Osteoblast (primary cell): ENCODE results near the gene STX19. TPM values are rescaled to one million over a fixed set of nuclear protein-coding genes. Genes with fewer than 3 reads are reported as not detected.
A peak's percentile ranks its signal among the peaks of the same experiment; 100 is the strongest.

Experiments
- DNase-seq: peaks from one replicate; pipeline ENCODE4 v3.0.0; 2011; ENCODE audit warnings: low spot score, mixed read lengths; ENCODE audit not compliant: insufficient read length; ENCODE audit errors: missing footprints
- H2AFZ ChIP-seq: 2 replicates; pipeline ENCODE4 v1.6.0; 2011; ENCODE audit warnings: mild to moderate bottlenecking, low read length
- H3K27ac ChIP-seq: 2 replicates; pipeline ENCODE4 v1.5.1; 2011; ENCODE audit warnings: mild to moderate bottlenecking, low read depth, low read length, moderate library complexity
- H3K27me3 ChIP-seq: 2 replicates; pipeline ENCODE4 v1.6.0; 2012; ENCODE audit warnings: mild to moderate bottlenecking, control low read depth, inconsistent platforms, low read length, moderate library complexity; ENCODE audit not compliant: insufficient read depth
- H3K36me3 ChIP-seq: 2 replicates; pipeline ENCODE4 v1.5.1; 2011; ENCODE audit warnings: mild to moderate bottlenecking, low read length, control low read depth, moderate library complexity; ENCODE audit not compliant: insufficient read depth
- H3K4me1 ChIP-seq: 2 replicates; pipeline ENCODE4 v1.5.1; 2011; ENCODE audit warnings: mild to moderate bottlenecking, low read length, control low read depth, moderate library complexity; ENCODE audit not compliant: insufficient read depth
- H3K4me2 ChIP-seq: 2 replicates; pipeline ENCODE4 v1.6.0; 2011; ENCODE audit warnings: mild to moderate bottlenecking, low read length; ENCODE audit not compliant: insufficient read depth
- H3K4me3 ChIP-seq: fragments of 200-600 bp; sonication (generic); 3 replicates; pipeline ENCODE4 v1.5.1; 2012; ENCODE audit warnings: mild to moderate bottlenecking, low read length, inconsistent platforms; ENCODE audit not compliant: insufficient read depth
- H3K79me2 ChIP-seq: 2 replicates; pipeline ENCODE4 v1.6.0; 2012; ENCODE audit warnings: mild to moderate bottlenecking, low read length, control low read depth, inconsistent platforms; ENCODE audit not compliant: insufficient read depth
- H3K9me3 ChIP-seq: 2 replicates; pipeline ENCODE4 v1.5.1; 2011; ENCODE audit warnings: low read depth, low read length, control low read depth
- H4K20me1 ChIP-seq: 2 replicates; pipeline ENCODE4 v1.6.0; 2012; ENCODE audit warnings: mild to moderate bottlenecking, low read length, control low read depth; ENCODE audit not compliant: insufficient read depth
- CTCF ChIP-seq: IDR thresholded peaks from 2 replicates; pipeline ENCODE4 v1.5.1; 2011; ENCODE audit warnings: mild to moderate bottlenecking, low read depth, low read length, moderate library complexity; ENCODE audit errors: extremely low read depth
- total RNA-seq: library from RNA; depleted of rRNA; stranded (reverse); fragments of >200 nt; gene quantifications from 2 replicates; pipeline ENCODE4 v1.2.3, GENCODE V29; 2012

The STX19 gene
- total RNA-seq, 1 donor = under 0.01 TPM

- no peak for TF ChIP-seq CTCF
- Histone ChIP-seq H3K27ac (no peak overlapping the region), H3K9me3 (no peaks in the 10 kb centered on the region), H2AFZ (no peak overlapping the region), H4K20me1 (peaks cover 3% of the 10 kb centered on the region), H3K4me1 (no peaks in the 10 kb centered on the region), H3K79me2 (peaks cover 26% of the 10 kb centered on the region), H3K4me2 (no peak overlapping the region), H3K4me3 (no peak overlapping the region), H3K36me3 (no peaks in the 10 kb centered on the region), H3K27me3 (no peaks in the 10 kb centered on the region)
- no peak for DNase-seq
These were observed 34.3 kb downstream of the STX19 start for GRCh38 chr3:93994056-93994455.

GRCh38 chr3:93992207-93992606 lies 36.2 kb downstream of the STX19 start:
- Histone ChIP-seq H3K4me2 (no peak overlapping the region), H3K36me3 (no peaks in the 10 kb centered on the region), H3K27ac (no peak overlapping the region), H4K20me1 (peaks cover 3% of the 10 kb centered on the region), H2AFZ (peak overlapping the region; percentile 2), H3K4me3 (no peak overlapping the region), H3K4me1 (peaks cover 9% of the 10 kb centered on the region), H3K27me3 (no peaks in the 10 kb centered on the region), H3K79me2 (peaks cover 30% of the 10 kb centered on the region), H3K9me3 (no peaks in the 10 kb centered on the region)
- TF ChIP-seq CTCF = no peak
- no peak for DNase-seq

GRCh38 chr3:93991631-93992030 lies 36.8 kb downstream of the STX19 start:
- DNase-seq = no peak
- H2AFZ ChIP-seq = no peak overlapping the region
- H3K27ac ChIP-seq = no peak overlapping the region
- H3K27me3 ChIP-seq = no peaks in the 10 kb centered on the region
- no peak overlapping the region for H3K4me3 ChIP-seq
- peaks cover 9% of the 10 kb centered on the region for H3K4me1 ChIP-seq
- no peak overlapping the region for H3K4me2 ChIP-seq
- H4K20me1 ChIP-seq = peaks cover 3% of the 10 kb centered on the region
- peaks cover 30% of the 10 kb centered on the region for H3K79me2 ChIP-seq
- no peaks in the 10 kb centered on the region for H3K9me3 ChIP-seq
- H3K36me3 ChIP-seq = no peaks in the 10 kb centered on the region
- no peak for TF ChIP-seq CTCF

- no peak overlapping the region for H3K27ac ChIP-seq
- peaks cover 31% of the 10 kb centered on the region for H3K79me2 ChIP-seq
- H3K4me2 ChIP-seq = no peak overlapping the region
- no peaks in the 10 kb centered on the region for H3K36me3 ChIP-seq
- no peaks in the 10 kb centered on the region for H3K27me3 ChIP-seq
- TF ChIP-seq CTCF = no peak
- no peak overlapping the region for H3K4me3 ChIP-seq
- H4K20me1 ChIP-seq = peaks cover 3% of the 10 kb centered on the region
- no peak for DNase-seq
- H3K4me1 ChIP-seq = peaks cover 9% of the 10 kb centered on the region
- H3K9me3 ChIP-seq = no peaks in the 10 kb centered on the region
- no peak overlapping the region for H2AFZ ChIP-seq
These were observed 39.2 kb downstream of the STX19 start for GRCh38 chr3:93989241-93989640.
